Measurements from ENCODE around the gene HMCN1.

The HMCN1 gene

DNA sequence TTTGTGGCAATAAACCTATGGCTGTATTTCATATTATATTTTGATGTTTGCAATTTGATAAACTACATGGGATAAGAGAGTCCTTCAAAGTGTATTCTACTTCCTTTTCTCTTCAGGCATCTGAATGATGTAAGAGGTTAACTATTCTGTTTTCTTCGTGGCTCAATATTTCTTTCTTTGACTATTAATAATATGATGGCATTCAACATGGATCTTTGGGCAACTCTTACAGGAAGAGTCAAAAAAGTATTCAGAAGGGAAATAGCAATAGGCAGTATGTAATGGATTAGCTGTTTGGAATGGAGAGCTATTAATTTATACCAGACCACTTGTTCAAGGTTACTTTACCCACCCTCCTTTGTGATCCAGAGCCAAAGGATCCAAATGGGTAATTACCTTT lies 74.4 kb downstream of the HMCN1 start:
- no peak for DNase-seq

DNA sequence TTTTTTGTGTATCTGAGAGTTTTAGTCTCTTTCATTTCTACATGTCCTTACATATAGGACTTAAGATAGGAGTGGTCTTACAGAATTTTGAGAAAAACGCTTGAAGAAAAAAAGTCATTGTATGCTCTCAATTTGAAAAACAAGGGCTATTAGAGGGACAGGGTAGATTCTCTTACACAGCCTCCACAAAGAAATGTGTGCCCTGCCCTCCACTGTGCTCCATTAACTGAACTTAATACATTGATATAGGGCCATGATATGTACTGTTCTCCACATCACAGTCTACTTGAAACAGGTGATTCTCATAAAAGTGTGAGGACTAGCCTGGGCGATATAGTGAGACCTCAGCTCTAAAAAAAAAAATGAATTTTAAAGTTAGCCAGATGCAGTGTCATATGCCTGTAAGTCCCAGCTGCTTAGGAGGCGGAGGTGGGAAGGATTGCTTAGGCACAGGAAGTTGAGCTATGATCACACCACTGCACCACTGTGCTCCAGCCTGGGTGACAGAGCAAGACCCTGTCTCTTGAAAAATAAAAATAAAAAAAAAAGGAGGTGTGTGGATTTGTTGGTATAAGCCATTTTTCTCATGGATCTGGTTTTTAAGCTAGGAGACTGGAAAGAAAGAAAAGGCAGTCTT lies 77.0 kb downstream of the HMCN1 start:
- DNase-seq, result no peak

DNA sequence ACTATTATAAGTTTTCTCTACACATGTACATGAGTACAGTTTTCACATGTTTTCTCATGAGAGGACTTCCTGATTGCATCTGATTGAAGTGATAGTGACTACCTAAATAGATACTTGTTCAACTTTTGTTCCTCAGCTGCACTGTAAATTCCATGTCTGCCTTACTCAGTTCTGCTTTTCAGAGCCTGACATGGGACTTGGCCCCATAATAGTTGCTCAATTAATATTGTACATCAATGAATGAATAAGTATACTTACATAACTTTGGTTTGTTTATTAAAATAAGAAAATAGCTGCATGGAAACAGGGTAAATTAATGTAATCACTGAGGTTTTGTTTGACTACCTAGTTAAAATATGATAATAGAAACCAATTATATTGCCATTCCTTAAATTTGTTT lies 78.7 kb downstream of the HMCN1 start:
- DNase-seq, result no peak

DNA sequence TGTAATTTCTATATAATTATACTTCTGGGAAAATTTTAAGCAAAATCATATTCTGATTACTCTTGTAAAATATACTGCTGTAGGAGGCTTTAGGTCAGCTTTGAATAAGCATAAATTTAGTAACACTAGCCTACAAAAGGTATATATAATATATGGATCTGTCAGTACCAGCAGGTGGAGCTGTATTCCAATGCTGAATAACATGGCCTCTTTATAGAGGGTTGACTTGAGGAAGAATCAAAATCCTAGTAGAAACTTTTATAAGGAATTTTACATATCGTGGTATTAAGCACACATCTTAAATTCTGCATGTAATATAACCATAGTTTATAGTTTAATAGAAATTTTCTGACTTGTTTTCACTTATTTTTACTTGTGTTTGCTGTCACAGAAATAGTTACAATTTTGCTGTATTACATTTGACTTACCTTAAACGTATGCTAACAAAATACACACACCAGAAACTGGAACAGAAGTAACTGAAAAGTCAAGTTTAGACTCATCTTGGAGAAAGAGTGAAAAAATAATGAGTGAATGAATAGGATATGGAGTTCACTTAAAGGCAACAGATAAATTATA lies 79.3 kb downstream of the HMCN1 start:
- DNase-seq, result peak; percentile 15

DNA sequence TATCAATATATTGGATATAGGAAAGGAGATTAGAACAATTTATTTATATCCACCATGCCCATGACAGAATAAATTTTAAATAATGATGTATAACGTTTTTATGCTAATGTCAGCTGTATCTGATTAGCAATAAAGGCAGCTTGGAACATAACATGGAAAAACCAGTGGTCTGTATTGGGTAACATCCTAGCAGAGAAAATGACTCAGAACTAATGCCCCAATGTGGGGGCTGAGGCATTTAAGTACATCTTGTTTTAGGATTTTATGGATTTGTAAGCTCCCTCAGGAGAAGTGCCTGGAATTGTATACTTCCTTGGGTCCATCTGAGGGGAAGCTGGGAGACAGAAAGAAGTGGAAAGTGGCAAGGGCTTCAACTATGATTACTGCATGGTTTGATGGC lies 82.3 kb downstream of the HMCN1 start:
- DNase-seq, result no peak

DNA sequence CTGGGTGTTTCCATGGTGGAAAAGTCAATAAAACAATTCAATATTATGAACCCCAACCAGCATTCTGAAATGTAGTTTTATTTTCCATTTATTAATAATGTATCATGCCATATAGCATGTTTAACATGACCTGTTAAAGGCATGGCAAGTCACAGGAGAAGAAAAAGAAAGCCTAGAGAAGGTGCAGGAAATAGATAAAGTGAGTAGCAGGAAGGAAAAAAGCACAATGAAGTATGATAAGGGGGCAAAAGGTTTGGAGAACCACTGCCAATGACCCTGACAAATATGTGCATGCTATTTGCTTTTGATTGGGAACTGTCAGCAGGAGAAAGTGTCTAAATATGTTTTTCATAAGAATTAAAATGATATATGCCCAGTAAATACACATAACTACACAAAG lies 85.6 kb downstream of the HMCN1 start:
- DNase-seq, result no peak

DNA sequence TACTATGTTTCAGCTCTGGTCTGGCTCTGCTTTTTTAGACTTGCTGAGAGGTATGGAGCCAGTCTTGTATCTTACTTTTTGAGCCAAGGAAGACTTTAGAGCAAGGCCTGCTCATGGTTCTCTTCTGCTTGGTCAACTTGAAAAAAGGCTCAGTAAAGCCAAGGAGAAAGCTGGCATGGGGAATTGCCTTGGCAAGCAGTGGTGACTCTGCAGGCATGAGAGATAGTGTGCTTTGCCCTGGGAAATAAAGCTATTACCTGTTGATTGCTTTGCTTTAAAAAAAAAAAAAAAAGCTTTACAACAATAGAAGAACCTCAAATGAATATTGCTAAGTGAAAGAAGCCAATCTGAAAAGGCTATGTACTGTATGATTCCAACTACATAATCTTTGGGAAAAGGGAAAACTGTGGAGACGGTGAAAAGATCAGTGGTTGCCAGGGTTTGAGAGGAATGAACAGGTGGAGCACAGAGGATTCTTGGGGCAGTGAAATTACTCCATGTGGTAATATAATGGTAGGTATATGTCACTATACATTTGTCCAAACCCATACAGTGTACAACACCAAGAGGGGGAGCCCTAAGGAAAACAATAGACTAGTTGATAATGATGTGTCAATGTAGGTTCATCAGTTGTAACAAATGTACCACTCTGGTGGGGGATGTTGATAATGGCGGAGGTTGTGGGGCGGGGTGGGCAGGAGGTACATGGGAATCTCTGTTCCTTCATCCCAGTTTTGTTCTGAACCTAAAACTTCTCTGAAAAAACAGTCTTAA lies 87.6 kb downstream of the HMCN1 start:
- no peak for DNase-seq

DNA sequence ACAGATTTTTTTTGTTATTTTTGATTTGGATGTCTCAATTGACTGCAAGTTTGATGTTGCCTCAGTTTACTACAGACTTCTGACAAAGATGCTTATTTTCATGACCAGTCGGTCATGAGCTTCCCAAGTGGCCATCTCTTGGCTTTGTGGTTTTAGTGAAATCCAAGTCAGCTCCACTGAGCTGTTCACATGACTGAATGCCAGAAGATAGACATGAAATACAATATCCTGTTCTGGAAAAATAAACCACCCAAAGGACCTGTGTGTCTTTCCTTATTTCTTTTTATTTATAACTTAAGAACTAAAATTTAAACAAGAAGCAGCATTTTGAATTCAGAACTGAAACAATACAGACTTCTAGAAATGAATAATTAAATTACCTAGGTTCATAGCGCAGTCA lies 89.3 kb downstream of the HMCN1 start:
- DNase-seq, result no peak

DNA sequence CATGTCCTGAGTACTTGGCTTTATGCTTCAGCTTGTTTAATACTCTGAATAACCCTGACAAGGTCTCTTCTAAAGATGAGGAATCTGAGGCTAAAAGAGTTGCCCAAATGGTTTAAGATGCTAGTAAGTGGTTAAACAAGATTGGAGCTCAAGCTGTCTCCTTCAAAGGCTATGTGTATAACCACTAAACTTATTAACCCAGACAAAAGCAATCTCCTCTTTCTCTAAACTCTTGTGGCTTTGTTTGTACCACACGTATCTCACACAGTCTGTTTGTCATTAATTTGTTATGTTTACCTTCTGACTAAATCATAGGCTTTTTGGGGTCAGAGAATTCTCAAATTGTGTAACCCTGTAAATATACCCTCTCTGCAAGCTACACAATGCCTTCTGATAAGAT lies 89.9 kb downstream of the HMCN1 start:
- DNase-seq, result no peak

DNA sequence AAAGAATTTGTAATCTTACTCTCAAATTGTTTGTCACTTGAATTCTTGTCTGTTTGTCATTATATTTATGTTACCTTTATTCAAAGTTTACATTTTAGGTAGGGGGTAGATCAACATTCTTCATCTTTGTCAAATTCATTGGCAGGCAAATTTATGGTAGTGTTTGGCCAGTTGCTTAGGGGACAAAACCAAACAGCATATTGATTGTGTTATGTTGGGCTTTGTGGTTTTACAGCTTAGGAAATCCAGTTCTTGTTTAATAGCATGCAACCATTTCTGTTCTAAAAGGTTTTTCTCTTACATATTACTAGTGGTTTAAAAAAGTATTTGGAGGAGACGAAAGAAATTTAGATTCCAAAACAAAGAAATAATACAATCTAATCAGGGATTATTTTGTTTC lies 91.4 kb downstream of the HMCN1 start:
- no peak for DNase-seq

DNA sequence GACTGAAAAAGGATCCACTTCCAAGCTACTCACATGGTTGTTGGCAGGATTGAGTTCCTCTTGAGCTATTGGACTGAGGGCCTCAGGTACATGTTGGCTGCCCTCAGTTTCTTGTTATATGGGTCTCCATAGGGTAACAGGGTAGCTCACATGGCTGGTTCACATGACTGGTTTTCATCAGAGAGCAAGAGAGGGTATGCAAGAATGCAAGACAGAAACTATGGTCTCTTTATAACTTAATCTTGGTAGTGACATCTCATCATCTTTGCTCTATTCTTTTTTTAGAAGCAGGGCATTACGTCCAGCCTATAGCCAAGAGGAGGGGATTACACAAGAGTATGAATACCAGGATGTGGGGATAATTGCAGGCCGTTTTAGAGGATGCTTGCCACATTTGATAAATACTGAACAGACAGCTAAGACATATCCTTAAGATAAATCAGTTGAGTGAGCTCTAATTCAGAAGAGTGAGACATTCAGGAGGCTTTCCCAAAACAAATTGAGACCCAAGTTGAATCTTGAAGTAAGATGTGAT lies 100.2 kb downstream of the HMCN1 start:
- DNase-seq, result no peak

DNA sequence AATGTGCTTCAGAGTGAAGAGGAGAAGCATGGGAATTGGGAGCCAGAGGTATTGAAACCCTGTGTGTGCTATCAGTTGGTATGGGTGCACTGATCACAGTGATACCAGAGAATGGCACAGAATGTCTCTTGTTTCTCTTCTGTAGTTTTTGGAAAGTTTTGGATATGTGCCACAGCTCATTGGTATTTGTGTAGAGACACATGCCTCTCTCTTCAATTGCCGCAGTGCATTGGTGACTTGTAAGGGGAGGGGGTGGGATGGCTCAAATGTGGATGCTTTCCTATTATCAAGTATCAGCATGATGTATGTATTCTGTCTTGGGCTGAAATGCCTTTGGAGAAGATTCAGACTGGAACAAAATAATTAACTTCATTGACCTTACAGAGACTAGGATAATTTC lies 101.0 kb downstream of the HMCN1 start:
- no peak for DNase-seq

DNA sequence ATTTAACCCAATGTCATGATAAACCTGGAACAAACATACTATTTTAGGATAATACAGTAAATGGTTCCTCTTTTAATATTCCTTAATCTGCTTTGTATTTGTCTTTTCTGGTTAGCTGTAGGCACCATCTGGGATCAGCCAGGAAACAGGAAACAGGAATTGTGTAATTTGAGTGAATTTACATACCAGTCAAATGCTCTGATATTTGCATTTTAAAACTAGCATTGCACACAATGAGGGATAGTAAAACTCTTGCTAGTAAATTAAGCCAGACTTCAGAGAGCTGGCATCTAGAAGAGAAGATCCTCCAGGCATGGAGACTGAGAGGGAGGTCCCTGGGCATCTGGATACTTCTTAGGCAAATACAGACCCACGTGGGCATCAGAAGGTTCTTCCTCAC lies 103.5 kb downstream of the HMCN1 start:
- no peak for DNase-seq

DNA sequence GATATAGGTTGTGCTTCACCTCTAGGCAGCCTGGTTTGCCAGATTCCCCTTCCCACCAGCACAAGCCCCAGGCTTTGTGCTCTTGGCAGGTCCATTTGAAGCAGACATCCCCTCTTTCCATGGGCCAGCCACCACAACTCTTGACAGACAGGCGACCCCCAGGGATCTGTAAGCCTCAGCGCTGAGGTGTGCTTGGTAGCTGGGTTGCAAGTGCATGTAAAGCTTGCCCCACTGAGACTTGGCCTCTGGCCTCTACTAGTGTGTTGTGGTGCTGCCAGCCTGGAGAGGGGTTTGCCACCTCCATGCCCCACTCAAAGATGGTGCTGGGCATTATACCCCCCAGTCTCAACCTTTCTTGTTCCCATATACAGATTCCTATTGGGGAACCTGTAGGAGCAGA lies 103.9 kb downstream of the HMCN1 start:
- DNase-seq, result no peak

DNA sequence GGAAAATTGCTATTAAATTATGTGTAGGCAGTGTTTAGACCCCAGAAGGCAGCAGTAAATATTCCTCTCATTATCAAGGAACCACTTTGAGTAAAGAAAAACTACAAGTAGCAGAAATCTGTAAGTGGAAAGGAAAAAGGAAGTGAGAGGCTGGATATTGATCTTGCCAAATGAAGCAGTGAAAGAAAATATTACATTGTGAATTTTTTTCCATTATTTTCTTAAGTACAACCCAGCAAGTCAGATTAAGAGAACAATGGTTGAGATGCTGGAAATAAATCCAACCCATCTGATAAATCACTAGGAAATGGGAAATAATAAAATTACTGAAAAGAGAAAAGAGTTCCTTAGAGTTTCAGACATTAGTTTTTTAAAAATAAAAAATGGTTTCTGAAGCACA lies 106.7 kb downstream of the HMCN1 start:
- no peak for DNase-seq

DNA sequence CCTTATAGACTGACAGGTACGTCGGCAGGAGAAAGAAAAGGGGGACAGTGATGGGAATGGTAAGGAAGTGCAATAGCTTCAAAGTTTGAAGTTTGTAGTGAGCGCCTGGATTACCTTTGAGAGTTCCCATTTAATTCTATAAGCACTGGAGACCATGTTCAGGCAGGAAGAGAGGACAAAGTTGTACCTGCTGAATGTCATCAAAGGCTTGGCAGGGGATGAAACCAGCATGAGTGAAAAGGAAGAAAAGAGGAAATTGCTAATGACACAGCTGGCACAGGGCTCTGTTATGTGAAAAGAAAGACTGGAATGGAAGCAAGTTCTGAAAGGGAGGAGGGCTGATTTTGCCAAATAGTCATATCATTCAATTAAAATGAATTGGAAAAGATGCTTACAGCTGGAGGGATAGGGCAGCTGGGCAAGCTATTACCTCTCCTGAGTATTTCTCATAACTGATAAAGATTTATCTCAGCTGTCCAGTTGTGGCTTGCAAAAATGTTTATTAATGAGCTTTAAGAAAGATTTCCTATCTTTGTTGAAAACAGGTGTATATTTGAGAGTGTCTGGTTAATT lies 109.2 kb downstream of the HMCN1 start:
- no peak for DNase-seq

DNA sequence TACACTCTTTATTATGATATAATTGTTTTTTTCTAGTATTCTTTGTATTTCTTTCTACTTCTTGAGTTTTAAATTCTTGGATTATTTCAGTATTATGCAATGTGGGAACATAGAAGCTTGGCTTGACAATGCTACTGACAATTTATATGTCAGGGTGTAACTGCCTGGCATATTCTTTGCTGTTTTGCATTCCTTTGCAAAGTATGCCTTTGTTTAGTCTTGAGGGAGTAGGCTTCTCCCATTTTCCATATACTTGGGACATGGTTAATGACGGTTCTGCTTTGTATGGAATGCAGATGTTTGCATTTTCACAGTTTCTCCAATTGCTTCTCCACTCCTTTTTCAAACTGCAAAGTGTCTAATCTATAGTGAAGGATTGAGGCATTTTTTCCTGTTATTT lies 109.8 kb downstream of the HMCN1 start:
- DNase-seq, result no peak

DNA sequence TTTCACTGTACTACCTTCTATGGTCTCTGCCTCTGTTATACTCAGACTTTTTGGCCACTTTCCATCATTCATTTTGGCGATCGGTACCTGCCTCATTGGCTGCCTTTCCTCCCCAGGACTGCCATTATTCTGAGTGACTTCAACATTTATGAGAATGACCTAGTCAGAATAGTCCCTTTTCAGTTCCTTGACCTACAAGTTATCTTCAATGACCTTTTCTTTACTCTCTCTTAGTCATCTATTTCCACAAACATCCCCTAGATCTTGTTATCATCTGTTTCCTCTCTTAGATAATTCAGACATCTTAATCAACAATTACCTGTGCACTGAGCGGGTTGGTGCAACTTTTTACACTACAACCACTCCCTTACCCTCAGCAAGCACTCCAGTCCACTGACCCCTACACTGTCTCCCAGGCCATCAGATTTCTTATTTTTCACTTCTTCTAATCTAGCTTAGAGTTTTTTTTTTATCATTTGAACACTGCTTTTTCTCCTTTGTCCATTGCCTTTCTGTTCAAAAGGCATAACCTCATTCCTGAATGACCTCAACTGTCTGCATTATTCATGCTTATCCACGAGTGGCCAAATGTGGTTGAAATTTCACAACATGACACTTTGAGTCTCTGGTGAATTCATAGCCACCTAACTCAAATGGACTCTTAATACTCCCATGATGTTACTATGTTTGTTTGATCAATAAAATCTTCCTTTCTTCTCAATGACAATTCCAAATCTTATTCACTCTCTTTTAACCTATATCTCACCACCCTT lies 112.7 kb downstream of the HMCN1 start:
- no peak for DNase-seq

DNA sequence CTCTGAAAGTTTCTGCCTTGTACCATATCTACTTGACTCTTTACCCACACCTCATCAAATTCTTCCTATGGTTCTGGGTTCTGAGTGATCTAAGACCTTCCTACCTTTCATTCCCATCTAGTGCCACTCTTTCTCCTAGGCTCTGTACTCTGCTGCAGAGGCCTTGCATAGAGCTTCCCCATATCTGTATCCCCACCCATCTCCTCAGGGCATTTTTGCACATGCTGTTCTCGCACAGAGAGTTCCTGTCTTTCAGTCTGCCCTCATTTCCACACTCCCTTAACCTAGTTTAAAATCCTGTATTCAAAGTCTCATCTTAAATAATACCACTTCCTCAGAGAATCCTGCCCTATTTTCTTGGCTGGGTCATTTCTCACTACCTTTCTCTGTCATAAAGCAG lies 114.8 kb downstream of the HMCN1 start:
- no peak for DNase-seq

DNA sequence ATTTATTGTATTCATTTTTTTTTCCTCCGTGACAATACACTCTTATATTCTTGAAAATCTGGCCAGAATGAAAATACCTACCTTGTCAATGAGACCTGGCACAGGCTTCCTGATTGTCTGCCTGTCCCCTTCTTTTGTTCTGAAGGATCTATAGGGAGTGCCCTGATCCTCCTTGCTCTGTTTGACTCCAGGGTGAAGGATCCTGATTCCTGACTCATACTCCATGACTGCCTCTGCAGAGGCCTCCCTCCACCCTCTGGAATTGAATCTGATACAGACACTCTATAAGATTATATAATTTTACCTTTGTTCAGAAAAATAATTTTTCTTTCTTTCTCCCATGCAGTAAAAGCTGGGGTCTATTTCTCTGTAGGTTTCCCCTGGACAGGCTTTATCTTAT lies 116.2 kb downstream of the HMCN1 start:
- no peak for DNase-seq

DNA sequence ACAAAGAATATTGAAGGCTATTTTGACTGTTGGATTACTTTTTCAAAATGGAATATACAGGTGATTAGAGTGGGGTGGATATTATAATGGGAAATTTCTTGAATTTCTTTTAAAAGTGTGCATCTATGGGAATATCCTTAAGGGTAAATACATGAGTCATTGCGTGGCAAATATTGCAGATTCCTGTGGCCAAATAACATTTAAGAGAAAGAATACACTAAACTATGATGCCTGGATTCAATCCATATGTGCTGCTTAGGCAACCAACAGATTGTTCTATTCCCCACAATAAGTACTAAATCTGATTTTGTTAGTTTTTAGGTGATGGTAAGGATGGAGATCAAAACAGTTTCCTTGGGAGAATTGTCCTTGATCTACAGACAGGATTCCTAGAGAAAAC lies 119.5 kb downstream of the HMCN1 start:
- no peak for DNase-seq

DNA sequence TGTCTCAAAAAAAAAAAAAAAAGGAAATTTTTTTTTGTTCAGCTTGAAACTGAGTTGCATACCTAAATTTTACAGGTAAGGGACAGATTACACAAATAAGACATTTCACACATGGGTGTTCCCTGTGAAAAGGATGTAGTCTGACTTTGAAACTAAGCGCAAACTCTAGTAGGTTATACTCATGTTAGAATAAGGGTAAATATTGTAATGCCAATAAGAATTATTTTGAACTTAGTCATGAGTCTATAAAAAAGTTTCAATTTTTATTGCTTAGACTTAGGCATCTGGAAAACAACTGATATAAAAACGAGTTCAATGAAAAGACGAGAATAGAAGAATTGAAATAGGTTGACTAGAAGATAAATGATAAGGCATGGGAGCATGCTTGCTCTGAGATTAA lies 122.3 kb downstream of the HMCN1 start:
- DNase-seq, result no peak

DNA sequence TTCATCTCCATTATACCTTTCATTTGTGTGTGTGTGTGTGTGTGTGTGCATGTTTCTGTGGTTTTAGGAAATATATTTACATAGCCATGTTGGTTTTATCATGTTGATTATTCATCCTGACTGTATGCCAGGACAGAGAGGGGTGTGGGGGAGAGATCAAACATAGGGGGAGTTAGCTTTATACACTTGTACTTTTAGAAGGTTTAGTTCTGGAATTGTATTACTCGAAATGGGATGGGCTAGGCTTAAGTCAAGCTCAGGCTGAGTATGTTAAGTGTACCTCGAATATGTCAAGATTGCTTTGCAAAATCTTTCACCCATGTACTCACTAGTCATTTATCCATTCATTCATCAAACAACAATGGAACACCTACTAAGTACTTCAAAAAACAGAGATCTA lies 123.3 kb downstream of the HMCN1 start:
- DNase-seq, result no peak

All from CD4-positive, alpha-beta T cell treated with Interleukin-10 for 1 hour (primary cell).